ENCODE results near the gene SCGB1D1.
"Not testable (repeated sequence)": the region's sequence is repeated elsewhere in the genome, so short reads cannot be mapped to it uniquely, and the experiment has no call there.

The SCGB1D1 gene

DNA sequence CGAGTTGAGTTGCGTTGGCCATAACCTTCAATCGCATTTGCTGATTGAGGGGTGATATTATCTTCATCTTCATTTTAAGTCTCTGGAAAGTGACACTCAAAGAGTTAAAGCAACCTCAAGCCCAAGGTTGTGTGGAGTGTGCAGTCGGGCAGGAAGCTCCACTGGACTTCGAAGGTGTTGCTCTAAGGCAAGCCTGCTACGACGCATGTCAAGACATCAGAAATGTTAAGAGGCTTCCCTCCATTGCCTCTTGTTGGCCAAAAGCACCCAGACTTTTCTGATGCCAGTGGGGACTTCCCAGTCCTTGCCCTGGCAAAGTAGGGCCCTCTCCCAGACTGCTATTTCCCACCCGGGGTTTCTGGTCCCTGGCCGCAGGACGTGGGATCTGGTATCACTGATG lies 23.6 kb upstream of the SCGB1D1 start:
- no peak for DNase-seq (ENCODE audit: low spot score)

DNA sequence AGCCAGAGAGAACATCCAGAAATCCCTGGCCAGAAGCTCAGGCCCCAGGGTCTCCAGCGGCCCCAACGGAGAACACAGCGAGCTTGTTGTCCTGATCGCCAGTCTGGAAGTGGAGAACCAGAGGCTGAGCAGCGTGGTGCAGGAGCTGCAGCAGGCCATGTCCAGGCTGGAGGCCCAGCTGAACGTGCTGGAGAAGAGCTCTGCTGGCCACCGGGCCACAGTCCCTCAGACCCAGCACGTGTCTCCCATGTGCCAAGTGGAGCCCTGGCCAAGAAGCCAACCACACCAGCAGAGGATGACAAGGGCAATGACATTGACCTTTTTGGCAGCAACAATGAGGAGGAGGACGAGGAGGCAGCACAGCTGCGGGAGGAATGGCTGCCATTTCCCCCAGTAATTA lies 20.6 kb upstream of the SCGB1D1 start:
- no peak for DNase-seq (ENCODE audit: low spot score)

DNA sequence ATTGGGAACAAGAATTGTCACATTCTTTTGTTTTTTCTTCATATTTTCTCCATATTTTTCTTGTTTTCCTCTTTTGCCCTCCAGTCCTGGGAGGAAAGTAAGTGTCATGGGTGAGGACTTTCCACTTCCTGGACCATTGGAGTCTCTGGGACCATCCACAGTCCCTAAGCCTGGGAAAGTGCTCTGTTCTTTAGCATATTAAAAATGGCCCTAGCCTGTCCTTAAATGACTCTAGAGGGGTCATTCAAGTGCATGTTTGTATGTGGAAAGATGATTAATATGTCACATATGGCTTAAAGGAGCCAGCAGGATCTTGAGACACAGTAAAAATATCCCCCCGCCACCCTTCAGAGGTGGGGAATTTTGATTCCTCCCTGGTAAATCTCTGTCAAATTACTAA lies 20.1 kb upstream of the SCGB1D1 start:
- no peak for DNase-seq (ENCODE audit: low spot score)

DNA sequence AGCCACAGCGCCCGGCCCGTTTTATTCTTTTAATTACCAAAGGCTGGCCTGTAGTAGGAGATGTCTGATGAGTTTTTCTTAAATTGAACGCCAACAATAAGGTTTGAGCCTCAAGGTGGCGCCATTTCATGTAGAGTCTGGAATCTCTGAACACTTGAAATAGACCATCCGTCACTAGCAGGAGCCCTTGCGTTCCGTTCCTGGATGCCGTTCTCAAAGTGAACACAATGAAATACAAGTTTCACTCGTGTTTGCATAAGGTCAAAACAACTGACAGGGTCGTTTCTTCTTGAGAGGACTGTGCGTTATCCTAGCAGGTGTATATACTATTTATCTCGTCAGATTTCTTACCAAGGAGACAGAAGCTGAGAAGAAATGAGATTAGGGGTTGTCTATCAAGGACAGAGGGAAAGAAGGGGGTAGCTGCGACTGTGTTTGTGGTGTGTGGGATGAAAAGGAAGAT lies 18.7 kb upstream of the SCGB1D1 start:
- peak; percentile 47 for DNase-seq (ENCODE audit: low spot score)

DNA sequence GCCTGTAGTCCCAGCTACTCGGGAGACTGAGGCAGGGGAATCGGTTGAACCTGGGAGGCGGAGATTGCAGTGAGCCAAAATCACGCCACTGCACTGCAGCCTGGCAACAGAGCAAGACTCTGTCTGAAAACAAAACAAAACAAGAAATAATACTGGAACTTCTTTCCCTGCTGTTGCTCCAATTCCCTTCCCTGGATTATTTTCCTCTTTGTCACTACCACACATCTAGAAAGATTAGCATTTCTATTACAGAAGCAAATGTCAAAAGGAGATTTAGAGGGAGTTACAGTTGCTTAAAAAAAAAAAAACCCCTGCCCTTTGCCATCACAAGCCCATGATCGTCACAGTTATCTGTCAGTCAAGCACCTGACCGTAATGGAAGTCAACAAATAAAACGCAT lies 17.7 kb upstream of the SCGB1D1 start:
- DNase-seq (ENCODE audit: low spot score), result no peak

DNA sequence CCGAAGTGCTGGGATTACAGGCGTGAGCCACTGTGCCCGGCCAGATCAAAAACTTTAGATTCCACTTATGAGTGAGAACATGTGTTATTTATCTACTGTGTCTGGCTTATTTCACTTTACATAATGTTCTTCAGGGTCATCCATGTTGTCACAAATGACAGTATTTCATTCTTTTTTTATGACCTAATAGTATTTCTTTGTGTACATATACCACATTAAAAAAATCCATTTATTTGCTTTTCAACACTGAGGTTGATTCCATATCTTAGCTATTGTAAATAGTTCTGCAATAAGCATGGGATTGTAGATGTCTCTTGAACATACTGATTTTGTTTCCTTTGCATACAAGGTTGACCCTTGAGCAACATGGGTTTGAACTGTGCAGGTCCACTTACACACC lies 13.2 kb upstream of the SCGB1D1 start:
- DNase-seq (ENCODE audit: low spot score), result no peak

DNA sequence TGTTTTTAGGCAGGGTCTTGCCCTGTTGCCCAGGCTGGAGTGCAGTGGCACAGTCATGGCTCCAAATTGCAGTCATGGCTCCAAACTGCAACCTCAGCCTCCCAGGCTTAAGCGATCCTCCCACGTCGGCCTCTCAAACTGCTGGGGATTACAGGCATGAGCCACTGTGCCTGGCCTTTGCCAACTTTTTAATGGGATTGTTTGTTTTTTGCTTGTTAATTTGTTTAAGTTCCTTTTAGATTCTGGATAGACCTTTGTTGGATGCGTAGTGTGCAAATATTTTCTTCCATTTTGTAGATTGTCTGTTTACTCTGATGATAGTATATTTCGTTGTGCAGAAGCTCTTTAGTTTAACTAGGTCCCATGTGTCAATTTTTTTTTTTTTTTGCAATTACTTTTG lies 10.0 kb upstream of the SCGB1D1 start:
- DNase-seq (ENCODE audit: low spot score), result no peak

DNA sequence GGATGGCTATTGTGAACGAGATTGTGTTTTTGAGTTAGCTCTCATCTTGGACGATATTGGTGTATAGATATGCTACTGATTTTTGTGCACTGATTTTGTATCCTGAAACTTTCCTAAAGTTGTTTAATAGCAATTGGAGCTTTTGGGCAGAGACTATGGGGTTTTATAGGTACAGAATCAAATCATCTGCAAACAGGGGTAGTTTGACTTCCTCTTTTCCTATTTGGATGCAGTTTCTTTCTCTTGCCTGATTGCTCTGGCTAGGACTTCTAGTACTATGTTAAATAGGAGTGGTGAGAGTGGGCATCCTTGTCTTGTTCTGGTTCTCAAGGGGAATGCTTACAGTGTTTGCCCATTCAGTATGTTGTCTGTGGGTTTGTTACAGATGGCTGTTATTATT lies 8.9 kb upstream of the SCGB1D1 start:
- DNase-seq (ENCODE audit: low spot score), result no peak

DNA sequence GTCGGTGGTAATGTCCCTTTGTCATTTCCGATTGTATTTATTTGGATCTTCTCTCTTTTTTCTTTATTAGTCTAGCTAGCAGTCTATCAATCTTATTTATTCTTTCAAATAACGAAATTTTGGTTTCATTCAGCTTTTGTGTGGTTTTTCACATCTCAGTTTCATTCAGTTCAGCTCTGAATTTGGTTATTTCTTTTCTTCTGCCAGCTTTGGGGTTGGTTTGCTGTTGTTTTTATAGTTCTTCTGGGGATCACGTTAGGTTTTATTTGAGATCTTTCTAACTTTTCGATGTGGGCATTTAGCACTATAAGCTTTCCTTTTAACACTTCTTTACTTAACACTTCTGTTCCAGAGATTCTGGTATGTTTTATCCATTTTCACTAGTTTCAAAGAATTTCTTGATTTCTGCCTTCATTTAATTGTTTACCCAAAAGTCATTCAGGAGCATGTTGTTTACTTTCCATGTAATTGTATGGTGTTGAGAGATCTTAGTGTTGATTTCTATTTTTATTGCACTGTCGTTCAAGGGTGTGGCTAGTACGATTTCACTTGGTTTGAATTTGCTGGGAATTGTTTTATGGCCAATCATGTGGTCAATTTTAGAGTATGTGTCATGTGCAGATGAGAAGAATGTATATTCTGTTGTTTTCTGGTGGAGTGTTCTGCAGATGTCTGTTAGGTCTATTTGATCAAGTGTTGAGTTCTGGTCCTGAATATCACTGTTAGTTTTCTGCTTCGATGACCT lies 7.7 kb upstream of the SCGB1D1 start:
- no peak for DNase-seq (ENCODE audit: low spot score)

DNA sequence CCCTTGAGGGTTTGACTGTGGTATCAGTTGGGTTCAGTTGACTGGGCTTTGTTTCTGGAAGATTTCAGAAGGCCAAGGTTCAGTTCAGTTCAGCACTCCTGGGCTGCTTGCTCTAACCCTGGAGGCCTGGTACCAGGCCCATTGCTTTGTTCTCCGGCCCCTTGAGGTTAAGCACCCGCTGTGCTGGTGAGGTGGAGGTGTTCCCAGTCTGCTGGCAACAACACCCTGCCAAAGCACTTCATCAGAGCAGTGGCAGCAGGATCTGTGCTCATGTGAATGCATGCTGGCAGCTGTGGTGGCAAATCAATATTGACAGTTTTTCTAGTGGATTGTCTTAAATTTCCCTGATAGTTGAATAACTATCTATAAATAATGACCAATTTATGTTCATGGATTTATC lies 3.8 kb upstream of the SCGB1D1 start:
- DNase-seq (ENCODE audit: low spot score), result no peak

DNA sequence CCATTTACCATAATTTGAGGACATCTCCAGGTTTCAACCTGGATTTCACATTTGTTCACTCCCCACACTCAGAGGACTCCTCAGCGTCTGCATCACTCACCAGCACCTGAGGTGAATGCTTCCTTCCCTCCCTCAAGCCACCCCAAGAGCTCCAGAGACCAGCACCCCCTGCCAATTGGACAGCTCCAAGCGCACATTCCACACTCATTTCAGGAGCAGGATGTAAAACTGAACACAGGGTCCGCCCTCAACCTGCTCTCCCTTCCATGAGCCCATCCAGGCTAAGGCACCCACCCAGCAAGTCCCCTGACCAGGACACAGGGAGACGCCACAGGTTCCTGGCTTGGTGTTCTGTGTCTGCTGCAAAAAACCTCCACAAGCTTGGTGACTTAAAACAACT lies 3.9 kb downstream of the SCGB1D1 start:
- no peak for DNase-seq (ENCODE audit: low spot score)

DNA sequence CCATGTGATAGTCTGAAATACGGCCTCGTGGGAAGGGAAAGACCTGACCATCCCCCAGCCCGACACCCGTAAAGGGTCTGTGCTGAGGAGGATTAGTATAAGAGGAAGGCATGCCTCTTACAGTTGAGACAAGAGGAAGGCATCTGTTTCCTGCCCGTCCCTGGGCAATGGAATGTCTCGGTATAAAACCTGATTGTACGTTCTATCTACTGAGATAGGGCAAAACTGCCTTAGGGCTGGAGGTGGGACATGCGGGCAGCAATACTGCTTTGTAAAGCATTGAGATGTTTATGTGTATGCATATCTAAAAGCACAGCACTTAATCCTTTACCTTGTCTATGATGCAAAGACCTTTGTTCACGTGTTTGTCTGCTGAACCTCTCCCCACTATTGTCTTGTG lies 5.0 kb downstream of the SCGB1D1 start:
- DNase-seq (ENCODE audit: low spot score), result not testable (repeated sequence)

DNA sequence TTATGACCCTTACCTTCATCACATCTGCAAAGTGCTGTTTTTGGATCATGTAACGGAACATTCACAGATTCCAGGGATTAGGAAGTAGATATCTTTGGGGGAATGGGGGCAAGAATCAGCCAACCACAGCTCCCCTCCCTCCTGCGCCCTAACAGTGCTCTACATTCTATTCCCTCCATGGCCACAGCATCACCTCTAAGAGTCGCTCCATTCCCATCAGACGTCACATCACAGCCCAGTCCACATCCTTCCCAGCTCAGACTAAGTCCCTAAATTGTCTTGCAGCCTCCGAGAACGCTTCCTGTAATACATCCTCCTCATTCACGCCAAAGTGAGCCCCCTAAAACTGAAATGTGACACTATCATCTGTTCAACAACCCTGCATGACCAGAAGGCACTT lies 5.9 kb downstream of the SCGB1D1 start:
- no peak for DNase-seq (ENCODE audit: low spot score)

DNA sequence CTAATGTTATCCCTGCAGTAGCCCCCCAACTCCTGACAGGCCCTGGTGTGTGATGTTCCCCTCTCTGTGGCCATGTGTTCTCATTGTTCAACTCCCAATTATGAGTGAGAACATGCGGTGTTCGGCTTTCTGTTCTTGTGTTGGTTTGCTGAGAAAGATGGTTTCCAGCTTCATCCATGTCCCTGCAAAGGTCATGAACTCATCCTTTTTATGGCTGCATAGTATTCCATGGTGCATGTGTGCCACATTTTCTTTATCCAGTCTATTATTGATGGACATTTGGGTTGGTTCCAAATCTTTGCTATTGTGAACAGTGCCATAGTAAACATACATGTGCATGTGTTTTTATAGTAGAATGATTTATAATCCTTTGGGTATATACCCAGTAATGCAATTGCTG lies 7.4 kb downstream of the SCGB1D1 start:
- DNase-seq (ENCODE audit: low spot score), result not testable (repeated sequence)

DNA sequence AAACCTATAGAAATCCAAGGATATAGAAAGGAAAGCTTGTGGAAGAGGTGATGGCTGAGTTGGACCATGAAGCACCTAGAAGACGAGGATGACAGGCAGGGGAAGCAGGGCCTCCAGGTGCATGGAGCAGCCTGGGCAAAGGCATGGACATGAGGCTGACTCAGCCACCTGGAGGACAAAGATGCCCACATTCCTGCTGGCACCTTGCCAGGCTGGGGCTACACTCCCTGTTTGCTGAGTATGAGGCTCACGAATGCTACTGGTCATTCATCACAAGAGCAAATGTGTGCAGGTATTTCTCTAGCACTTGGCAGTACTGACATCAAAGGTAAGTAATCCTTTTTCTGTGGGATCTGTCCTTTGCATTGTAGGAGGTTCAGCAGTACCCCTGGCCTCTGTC lies 11.4 kb downstream of the SCGB1D1 start:
- DNase-seq (ENCODE audit: low spot score), result no peak

DNA sequence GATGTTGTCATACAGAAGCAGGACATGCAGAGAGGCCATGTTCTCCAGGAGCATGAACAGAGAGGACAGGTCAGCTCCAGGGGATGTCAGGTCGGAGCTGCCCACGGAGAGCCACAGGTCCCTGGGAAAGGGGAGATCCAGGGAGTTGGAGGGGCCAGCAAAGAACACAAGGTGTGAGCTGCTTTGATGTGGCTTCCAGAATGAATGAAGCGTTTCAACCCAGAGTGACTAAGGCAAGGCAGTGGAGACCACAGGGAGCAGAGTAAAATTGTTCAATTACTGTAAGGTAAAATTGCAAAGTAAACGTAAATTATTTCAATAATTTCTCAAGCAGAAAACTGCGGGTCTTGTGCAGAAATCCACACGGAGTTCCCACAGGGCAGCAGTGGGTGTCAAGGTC lies 12.9 kb downstream of the SCGB1D1 start:
- DNase-seq (ENCODE audit: low spot score), result no peak

DNA sequence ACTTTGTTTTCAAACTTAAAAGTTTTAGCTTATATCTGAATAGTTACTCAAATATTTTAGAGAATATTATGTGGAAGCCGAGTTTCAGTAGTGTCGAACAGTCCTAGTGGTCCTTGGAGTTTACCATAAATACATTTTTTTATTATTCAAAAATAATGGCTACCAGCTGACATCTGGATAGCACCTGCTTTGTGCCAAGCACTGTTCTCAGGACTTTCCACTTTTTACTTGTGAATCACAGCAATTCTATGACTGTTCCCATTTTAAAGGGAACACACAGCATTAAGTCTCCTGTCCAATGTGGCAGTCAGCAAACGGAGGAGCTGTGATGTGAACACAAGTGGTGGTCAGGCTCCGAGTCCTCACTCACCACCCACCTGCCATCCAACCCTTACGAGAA lies 14.4 kb downstream of the SCGB1D1 start:
- no peak for DNase-seq (ENCODE audit: low spot score)

DNA sequence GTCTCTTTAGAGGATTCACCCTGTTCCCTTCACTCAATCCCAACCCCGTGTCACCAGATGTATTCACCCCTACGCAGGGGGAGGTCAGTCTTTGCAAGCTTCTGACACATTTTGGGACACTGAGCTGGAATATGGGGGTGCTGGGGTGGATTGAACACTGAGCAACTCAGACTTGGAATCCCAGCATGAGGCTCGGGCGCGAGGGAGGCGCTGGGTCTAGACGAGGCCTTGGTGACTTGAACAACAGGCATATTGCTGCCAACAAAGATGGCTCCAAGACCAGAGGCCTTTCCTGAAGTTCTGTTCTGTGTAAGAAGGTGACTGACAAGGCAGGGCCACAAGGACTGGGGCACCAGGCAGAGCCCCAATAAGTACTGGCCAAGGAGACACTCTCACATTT lies 15.4 kb downstream of the SCGB1D1 start:
- no peak for DNase-seq (ENCODE audit: low spot score)

DNA sequence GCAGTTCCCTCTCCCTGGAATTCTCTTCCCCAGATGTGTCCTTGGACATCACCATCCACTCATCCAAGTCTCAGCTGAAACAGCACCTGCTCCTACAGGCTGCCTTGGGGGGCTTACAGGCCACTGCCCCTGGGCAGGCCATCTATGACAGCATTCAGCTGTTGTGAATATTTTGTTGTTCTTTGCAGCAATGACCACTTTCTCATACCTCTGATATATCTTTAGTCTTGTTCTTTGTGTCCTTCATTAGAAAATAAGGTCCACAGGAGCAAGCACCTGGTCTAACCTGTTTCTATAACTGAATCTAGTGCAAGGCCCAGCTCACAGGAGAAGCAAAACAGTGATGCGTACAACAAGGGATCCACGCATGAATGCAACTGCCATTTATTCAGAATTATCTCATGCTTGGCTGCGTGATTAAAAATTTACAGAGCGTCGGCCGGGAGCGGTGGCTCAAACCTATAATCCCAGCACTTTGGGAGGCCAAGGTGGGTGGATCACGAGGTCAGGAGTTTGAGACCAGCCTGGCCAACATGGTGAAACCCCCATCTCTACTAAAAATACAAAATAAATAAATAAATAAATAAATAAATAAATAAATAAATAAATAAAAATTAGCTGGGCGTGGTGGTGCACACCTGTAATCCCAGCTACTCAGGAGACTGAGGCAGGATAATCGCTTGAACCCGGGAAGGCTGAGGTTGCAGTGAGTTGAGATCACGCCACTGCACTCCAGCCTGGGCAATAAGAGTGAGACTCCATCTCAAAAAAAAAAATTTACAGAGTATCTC lies 16.5 kb downstream of the SCGB1D1 start:
- DNase-seq (ENCODE audit: low spot score), result not testable (repeated sequence)

DNA sequence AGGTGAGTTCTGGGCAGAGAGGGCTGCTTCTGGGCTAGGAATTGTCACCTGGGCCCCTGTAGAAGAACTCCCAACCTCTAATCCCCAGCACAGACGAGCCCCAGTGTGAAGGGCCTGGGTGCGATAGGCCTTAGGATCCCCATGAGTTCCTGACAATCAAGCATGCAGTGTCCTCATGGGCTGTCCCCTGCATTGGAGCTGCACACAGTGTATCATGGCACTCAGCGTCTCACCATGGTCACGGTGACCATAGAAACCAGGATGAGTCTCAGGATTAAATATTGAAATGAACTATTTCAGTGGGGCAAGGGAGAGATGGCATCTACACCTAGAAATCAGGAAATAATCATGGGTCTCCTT lies 18.7 kb downstream of the SCGB1D1 start:
- DNase-seq (ENCODE audit: low spot score), result no peak

DNA sequence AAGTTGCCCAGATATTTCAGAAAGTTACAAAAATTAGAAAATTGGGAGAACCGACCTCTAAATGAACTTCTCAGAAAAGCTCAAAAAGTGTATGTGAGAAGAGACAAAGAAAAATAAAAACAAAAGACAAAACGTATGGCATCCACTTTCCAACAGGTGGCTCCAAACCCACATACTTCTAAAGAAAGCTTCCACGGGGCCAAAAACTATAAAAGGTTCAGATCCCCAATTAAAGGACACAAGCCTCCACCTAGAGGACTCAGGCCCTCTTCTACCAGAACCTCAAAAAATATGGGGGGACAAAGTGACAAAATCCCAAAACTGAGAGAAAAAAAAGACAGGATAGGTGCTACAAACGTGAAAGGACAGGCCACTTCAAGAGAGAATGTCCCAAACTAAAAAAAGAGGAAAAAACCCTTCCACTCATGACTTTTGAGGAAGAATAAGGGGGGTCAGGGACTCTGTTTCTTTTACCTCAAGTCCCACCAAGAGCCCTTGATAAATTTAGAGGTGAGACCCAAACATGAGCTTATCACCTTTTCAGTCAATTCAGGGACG lies 27.3 kb downstream of the SCGB1D1 start:
- no peak for DNase-seq (ENCODE audit: low spot score)

DNA sequence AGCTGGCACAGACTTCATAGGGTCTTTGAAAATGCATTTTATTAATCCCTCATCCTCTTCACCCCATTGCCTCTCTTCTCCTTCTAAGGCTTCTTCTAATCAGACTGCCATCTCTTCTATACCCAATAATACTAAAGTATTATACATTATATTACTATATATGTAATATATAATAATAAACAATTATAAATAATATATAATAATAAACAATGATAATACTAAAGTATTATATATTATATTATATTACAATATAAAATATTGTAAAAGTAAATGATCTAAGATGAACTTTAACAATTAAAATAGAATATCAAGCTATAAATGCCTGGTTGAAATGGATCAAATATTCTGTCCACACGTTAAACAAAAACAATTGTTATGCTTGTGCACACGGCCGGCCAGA lies 31.5 kb downstream of the SCGB1D1 start:
- no peak for DNase-seq (ENCODE audit: low spot score)

DNA sequence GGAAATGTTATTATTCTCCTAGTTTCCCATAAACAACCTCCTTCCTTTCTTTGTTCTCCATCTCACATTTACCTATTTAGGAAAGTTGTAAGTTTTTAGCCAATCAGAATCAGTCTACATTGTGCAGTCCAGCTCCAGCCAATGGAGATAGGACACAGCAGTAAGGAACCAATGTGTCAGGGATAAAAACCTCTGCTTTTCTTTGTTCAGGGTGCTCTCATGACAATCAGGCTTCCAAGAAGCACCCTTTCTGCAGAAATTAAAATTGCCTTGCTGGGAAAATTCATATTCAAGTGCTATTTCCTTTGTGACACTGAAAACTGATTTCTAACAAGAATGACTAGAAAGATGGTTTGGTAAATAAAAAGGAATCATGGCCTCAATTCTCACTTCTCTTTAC lies 33.1 kb downstream of the SCGB1D1 start:
- no peak for DNase-seq (ENCODE audit: low spot score)

Measured in germinal center (tissue), 1 donor.